ENCODE data around the gene SIMC1. TPM values are rescaled to one million over a fixed set of nuclear protein-coding genes. Genes with fewer than 3 reads are reported as not detected.
A peak's percentile ranks its signal among the peaks of the same experiment; 100 is the strongest.
"Not testable (repeated sequence)": the region's sequence is repeated elsewhere in the genome, so short reads cannot be mapped to it uniquely, and the experiment has no call there.

Gene SIMC1
- total RNA-seq, 2 donors from 2014 or later = 23.9 to 24.4 TPM

GRCh38 chr5:176203086-176203485 lies 35.1 kb upstream of the SIMC1 start:
- H3K9ac ChIP-seq (ENCODE audit: low read depth in 2 of 2, low read length in 2 of 2) = no peak overlapping the region
- H3K27ac ChIP-seq = no peak overlapping the region
- no peak overlapping the region for H3K4me3 ChIP-seq
- H3K4me1 ChIP-seq = no peaks in the 10 kb centered on the region
- H3K27me3 ChIP-seq = peaks cover 6% of the 10 kb centered on the region
- intact Hi-C loops (cut with DNase I) = no loop called here
- H3K9me3 ChIP-seq = no peaks in the 10 kb centered on the region
- no peak for TF ChIP-seq CTCF (IDR thresholded peaks at IDR 0.05)
- H3K36me3 ChIP-seq = no peaks in the 10 kb centered on the region
- no peak for DNase-seq

- H3K9me3 ChIP-seq; H3K27ac ChIP-seq; H3K27me3 ChIP-seq; intact Hi-C loops (cut with DNase I); H3K9ac ChIP-seq (ENCODE audit: low read depth in 2 of 2, low read length in 2 of 2); H3K36me3 ChIP-seq; DNase-seq; H3K4me3 ChIP-seq; H3K4me1 ChIP-seq: not testable (repeated sequence)
Measured at GRCh38 chr5:176203535-176203934, 34.7 kb upstream of the SIMC1 start.

GRCh38 chr5:176214466-176215021 lies 23.7 kb upstream of the SIMC1 start:
- DNase-seq; H3K9me3 ChIP-seq; H3K27ac ChIP-seq; H3K9ac ChIP-seq (ENCODE audit: low read depth in 2 of 2, low read length in 2 of 2); H3K27me3 ChIP-seq; H3K36me3 ChIP-seq; H3K4me3 ChIP-seq; intact Hi-C loops (cut with DNase I); H3K4me1 ChIP-seq: not testable (repeated sequence)

- intact Hi-C loops (cut with DNase I); H3K9ac ChIP-seq (ENCODE audit: low read depth in 2 of 2, low read length in 2 of 2); H3K4me3 ChIP-seq; H3K27me3 ChIP-seq; H3K9me3 ChIP-seq; H3K4me1 ChIP-seq; H3K36me3 ChIP-seq: not testable (repeated sequence)
- DNase-seq = peak; percentile 93
- H3K27ac ChIP-seq = peak overlapping the region; percentile 21
Measured at GRCh38 chr5:176216393-176216916, 21.8 kb upstream of the SIMC1 start.

- intact Hi-C loops (cut with DNase I); H3K27ac ChIP-seq: not testable (repeated sequence)
Measured at GRCh38 chr5:176217188-176217729, 21.0 kb upstream of the SIMC1 start.

GRCh38 chr5:176217764-176218163 lies 20.5 kb upstream of the SIMC1 start:
- DNase-seq; H3K36me3 ChIP-seq; H3K9ac ChIP-seq (ENCODE audit: low read depth in 2 of 2, low read length in 2 of 2); H3K9me3 ChIP-seq; intact Hi-C loops (cut with DNase I); H3K27ac ChIP-seq; H3K4me1 ChIP-seq; H3K27me3 ChIP-seq; H3K4me3 ChIP-seq: not testable (repeated sequence)

More at GRCh38 chr5:176217188-176217729, 21.0 kb upstream of the SIMC1 start:
- not testable (repeated sequence) for H3K9ac ChIP-seq (ENCODE audit: low read depth in 2 of 2, low read length in 2 of 2); H3K9me3 ChIP-seq; H3K27me3 ChIP-seq; H3K4me1 ChIP-seq; H3K4me3 ChIP-seq; H3K36me3 ChIP-seq; DNase-seq

- intact Hi-C loops (cut with DNase I); DNase-seq; H3K9me3 ChIP-seq; H3K36me3 ChIP-seq; H3K27me3 ChIP-seq; H3K4me3 ChIP-seq; H3K27ac ChIP-seq; H3K9ac ChIP-seq (ENCODE audit: low read depth in 2 of 2, low read length in 2 of 2); H3K4me1 ChIP-seq: not testable (repeated sequence)
Measured at GRCh38 chr5:176222006-176222405, 16.2 kb upstream of the SIMC1 start.

- intact Hi-C loops (cut with DNase I); H3K27me3 ChIP-seq; H3K27ac ChIP-seq; H3K4me1 ChIP-seq; DNase-seq; H3K4me3 ChIP-seq; H3K9me3 ChIP-seq; H3K9ac ChIP-seq (ENCODE audit: low read depth in 2 of 2, low read length in 2 of 2); H3K36me3 ChIP-seq: not testable (repeated sequence)
Measured at GRCh38 chr5:176228358-176228757, 9.9 kb upstream of the SIMC1 start.

GRCh38 chr5:176233253-176233652 lies 5.0 kb upstream of the SIMC1 start:
- H3K36me3 ChIP-seq; intact Hi-C loops (cut with DNase I); H3K27ac ChIP-seq; H3K9me3 ChIP-seq; H3K4me3 ChIP-seq; DNase-seq; H3K27me3 ChIP-seq; H3K4me1 ChIP-seq; H3K9ac ChIP-seq (ENCODE audit: low read depth in 2 of 2, low read length in 2 of 2): not testable (repeated sequence)

- H3K4me3 ChIP-seq; intact Hi-C loops (cut with DNase I); H3K36me3 ChIP-seq; H3K4me1 ChIP-seq; H3K9ac ChIP-seq (ENCODE audit: low read depth in 2 of 2, low read length in 2 of 2); H3K27me3 ChIP-seq; H3K9me3 ChIP-seq; H3K27ac ChIP-seq: not testable (repeated sequence)
- peak; percentile 20 for DNase-seq
Measured at GRCh38 chr5:176235155-176235554, 3.1 kb upstream of the SIMC1 start.

- H3K4me1 ChIP-seq; H3K27ac ChIP-seq; H3K36me3 ChIP-seq; intact Hi-C loops (cut with DNase I); H3K27me3 ChIP-seq; DNase-seq; H3K9me3 ChIP-seq: not testable (repeated sequence)
- H3K4me3 ChIP-seq = peak overlapping the region; percentile 42
- H3K9ac ChIP-seq (ENCODE audit: low read depth in 2 of 2, low read length in 2 of 2) = peak overlapping the region in 1 of 2 donors; percentile 50
Measured at GRCh38 chr5:176238645-176239283, 540 bp downstream of the SIMC1 start.

- intact Hi-C loops (cut with DNase I); H3K4me1 ChIP-seq; H3K36me3 ChIP-seq; DNase-seq; H3K9ac ChIP-seq (ENCODE audit: low read depth in 2 of 2, low read length in 2 of 2); H3K9me3 ChIP-seq; H3K27me3 ChIP-seq; H3K27ac ChIP-seq; H3K4me3 ChIP-seq: not testable (repeated sequence)
Measured at GRCh38 chr5:176239304-176239703, 1.1 kb downstream of the SIMC1 start.

Data from colonic mucosa (tissue), 4 donors.